HS-27A (cell line): ENCODE data around the gene JPH3.

Experiments used
- DNase-seq: peaks from one replicate; pipeline ENCODE4 v3.0.0-alpha.2; 2012; ENCODE audit warnings: low read depth, missing footprints

JPH3 gene

GRCh38 chr16:87697792-87698191, 95.5 kb downstream of the JPH3 start:
- no peak for DNase-seq

- no peak for DNase-seq
These were observed 95.9 kb downstream of the JPH3 start for GRCh38 chr16:87698241-87698640.

GRCh38 chr16:87698676-87699199, 96.4 kb downstream of the JPH3 start:
- DNase-seq = no peak

GRCh38 chr16:87700406-87701077, 98.2 kb downstream of the JPH3 start:
- no peak for DNase-seq

- no peak for DNase-seq
These were observed 98.8 kb downstream of the JPH3 start for GRCh38 chr16:87701078-87701460.

GRCh38 chr16:87701505-87701921, 99.2 kb downstream of the JPH3 start:
- DNase-seq = no peak

GRCh38 chr16:87702325-87702811, 100.1 kb downstream of the JPH3 start:
- DNase-seq = no peak

- no peak for DNase-seq
These were observed 100.8 kb downstream of the JPH3 start for GRCh38 chr16:87703071-87703470.

- no peak for DNase-seq
These were observed 101.6 kb downstream of the JPH3 start for GRCh38 chr16:87703835-87704375.

- DNase-seq = no peak
These were observed 102.5 kb downstream of the JPH3 start for GRCh38 chr16:87704754-87705353.

GRCh38 chr16:87705771-87706277, 103.5 kb downstream of the JPH3 start:
- no peak for DNase-seq

- DNase-seq = no peak
These were observed 104.1 kb downstream of the JPH3 start for GRCh38 chr16:87706278-87707000.

- DNase-seq = no peak
These were observed 104.8 kb downstream of the JPH3 start for GRCh38 chr16:87707097-87707496.

GRCh38 chr16:87707714-87708580, 105.6 kb downstream of the JPH3 start:
- DNase-seq = no peak

GRCh38 chr16:87708881-87709638, 106.8 kb downstream of the JPH3 start:
- DNase-seq = no peak

- DNase-seq = no peak
These were observed 107.4 kb downstream of the JPH3 start for GRCh38 chr16:87709677-87710076.

- DNase-seq = no peak
These were observed 108.6 kb downstream of the JPH3 start for GRCh38 chr16:87710887-87711286.

GRCh38 chr16:87712184-87712762, 110.0 kb downstream of the JPH3 start:
- DNase-seq = no peak

GRCh38 chr16:87713451-87714229, 111.3 kb downstream of the JPH3 start:
- DNase-seq = no peak
